Measurements from ENCODE around the gene GCK. TPM values are rescaled to one million over a fixed set of nuclear protein-coding genes. Genes with fewer than 3 reads are reported as not detected.

GCK gene
- total and polyA plus RNA-seq, 7 donors = 0.27 to 1.8 (median 0.60) TPM; not detected in 2

- WGBS, 2 donors = 85 to 91% methylated on average over 12 of the region's 12 CpGs
- no peak for DNase-seq
- Histone ChIP-seq H3K4me3 (no peak overlapping the region), H3K4me1 (no peaks in the 10 kb centered on the region), H3K27me3 (peaks cover 0 to 5% (median 4%) of the 10 kb centered on the region in 3 donors), H3K36me3 (no peaks in the 10 kb centered on the region), H3K9me3 (no peaks in the 10 kb centered on the region), H3K27ac (no peak overlapping the region)
- intact Hi-C loops (cut with DNase I) = no loop called here
- TF ChIP-seq POLR2A (IDR thresholded peaks at IDR 0.05) (no peak), EP300 (IDR thresholded peaks at IDR 0.05) (no peak), CTCF (IDR thresholded peaks at IDR 0.05) (no peak), POLR2AphosphoS5 (IDR thresholded peaks at IDR 0.05) (no peak)
Measured at GRCh38 chr7:44231088-44231487, 41.8 kb upstream of the GCK start.

GRCh38 chr7:44230286-44230685 lies 41.0 kb upstream of the GCK start:
- no peak for DNase-seq
- no peak for TF ChIP-seq CTCF (IDR thresholded peaks at IDR 0.05)
- no peak for TF ChIP-seq POLR2AphosphoS5 (IDR thresholded peaks at IDR 0.05)
- no peak for TF ChIP-seq EP300 (IDR thresholded peaks at IDR 0.05)
- no peak for TF ChIP-seq POLR2A (IDR thresholded peaks at IDR 0.05)
- intact Hi-C loops (cut with DNase I) = no loop called here
- Histone ChIP-seq H3K9me3 (no peaks in the 10 kb centered on the region), H3K27ac (no peak overlapping the region), H3K4me1 (no peaks in the 10 kb centered on the region), H3K27me3 (peaks cover 0 to 13% (median 12%) of the 10 kb centered on the region in 3 donors), H3K4me3 (no peak overlapping the region), H3K36me3 (no peaks in the 10 kb centered on the region)
- WGBS, 2 donors = 86 to 92% methylated on average over 7 of the region's 7 CpGs

- 64 to 79% methylated on average over 11 of the region's 11 CpGs for WGBS, 2 donors
- intact Hi-C loops (cut with DNase I) = no loop called here
- Histone ChIP-seq H3K9me3 (no peaks in the 10 kb centered on the region), H3K4me3 (no peak overlapping the region), H3K36me3 (no peaks in the 10 kb centered on the region), H3K27me3 (peaks cover 0 to 20% (median 19%) of the 10 kb centered on the region in 3 donors), H3K27ac (no peak overlapping the region), H3K4me1 (no peaks in the 10 kb centered on the region)
- TF ChIP-seq POLR2A (IDR thresholded peaks at IDR 0.05) = no peak
- TF ChIP-seq EP300 (IDR thresholded peaks at IDR 0.05) = no peak
- no peak for TF ChIP-seq POLR2AphosphoS5 (IDR thresholded peaks at IDR 0.05)
- no peak for TF ChIP-seq CTCF (IDR thresholded peaks at IDR 0.05)
- no peak for DNase-seq
Measured at GRCh38 chr7:44229546-44230105, 40.4 kb upstream of the GCK start.

- H3K4me3 ChIP-seq = no peak overlapping the region
- no peak overlapping the region for H3K27ac ChIP-seq
- no peaks in the 10 kb centered on the region for H3K4me1 ChIP-seq
- no peaks in the 10 kb centered on the region for H3K36me3 ChIP-seq
- TF ChIP-seq CTCF (IDR thresholded peaks at IDR 0.05) (no peak), POLR2A (IDR thresholded peaks at IDR 0.05) (no peak), POLR2AphosphoS5 (IDR thresholded peaks at IDR 0.05) (no peak), EP300 (IDR thresholded peaks at IDR 0.05) (no peak)
- H3K27me3 ChIP-seq = peaks cover 0 to 23% (median 20%) of the 10 kb centered on the region in 3 donors
- intact Hi-C loops (cut with DNase I) = no loop called here
- WGBS, 2 donors = 75 to 84% methylated on average over 29 of the region's 29 CpGs
- no peaks in the 10 kb centered on the region for H3K9me3 ChIP-seq
- DNase-seq = no peak
Measured at GRCh38 chr7:44228571-44229350, 39.5 kb upstream of the GCK start.

All from sigmoid colon (tissue), 7 donors.